Measurements from ENCODE around the gene ZC3H10.

ZC3H10 gene

GRCh38 chr12:56128670-56129205 is 10.7 kb downstream of the ZC3H10 start:
- peak; percentile 22 for DNase-seq

GRCh38 chr12:56129206-56129941 is 11.3 kb downstream of the ZC3H10 start:
- peak; percentile 51 for DNase-seq

GRCh38 chr12:56129942-56130495 is 12.0 kb downstream of the ZC3H10 start:
- DNase-seq = no peak

- DNase-seq = no peak
Observed at GRCh38 chr12:56130876-56131275, 12.8 kb downstream of the ZC3H10 start.

GRCh38 chr12:56134897-56135296 is 16.8 kb downstream of the ZC3H10 start:
- DNase-seq = no peak

GRCh38 chr12:56137853-56138571 is 19.9 kb downstream of the ZC3H10 start:
- DNase-seq = no peak

- peak; percentile 51 for DNase-seq
Observed at GRCh38 chr12:56141946-56142784, 24.1 kb downstream of the ZC3H10 start.

GRCh38 chr12:56143217-56143616 is 25.2 kb downstream of the ZC3H10 start:
- no peak for DNase-seq

- no peak for DNase-seq
Observed at GRCh38 chr12:56143870-56144269, 25.8 kb downstream of the ZC3H10 start.

- DNase-seq = no peak
Observed at GRCh38 chr12:56145217-56145616, 27.2 kb downstream of the ZC3H10 start.

- DNase-seq = no peak
Observed at GRCh38 chr12:56146492-56147460, 28.7 kb downstream of the ZC3H10 start.

GRCh38 chr12:56150563-56150962 is 32.5 kb downstream of the ZC3H10 start:
- DNase-seq = peak; percentile 85

GRCh38 chr12:56151672-56152131 is 33.6 kb downstream of the ZC3H10 start:
- DNase-seq = peak; percentile 17

GRCh38 chr12:56152132-56152755 is 34.2 kb downstream of the ZC3H10 start, which contains the start of gene MYL6B:
TSS of gene MYL6B (plus strand) at chr12:56152587. CDS start at chr12:56153919, 1,332 bp downstream.
- DNase-seq = peak; percentile 96

GRCh38 chr12:56152756-56153677 is 35.0 kb downstream of the ZC3H10 start:
- DNase-seq = no peak

GRCh38 chr12:56153678-56154065 is 35.6 kb downstream of the ZC3H10 start:
- DNase-seq = no peak

- no peak for DNase-seq
Observed at GRCh38 chr12:56154246-56154771, 36.2 kb downstream of the ZC3H10 start.

- DNase-seq = no peak
Observed at GRCh38 chr12:56154818-56155217, 36.8 kb downstream of the ZC3H10 start.

- no peak for DNase-seq
Observed at GRCh38 chr12:56155256-56155845, 37.3 kb downstream of the ZC3H10 start.

All from suppressor macrophage treated with lipopolysaccharide for 4 hours (primary cell).